Adipocyte (in vitro differentiated cells): ENCODE data around the gene CUL1.
"Not testable (repeated sequence)": the region's sequence is repeated elsewhere in the genome, so short reads cannot be mapped to it uniquely, and the experiment has no call there.

Source experiments
- DNase-seq: peaks from one replicate; pipeline ENCODE4 v3.0.0-alpha.2; 2015; ENCODE audit warnings: low read depth
- H3K27me3 ChIP-seq: replicated peaks from 2 replicates; pipeline ENCODE4 v1.7.0; 2013; ENCODE audit warnings: mild to moderate bottlenecking, low read length, moderate library complexity; ENCODE audit not compliant: control insufficient read depth, insufficient read depth
- H3K36me3 ChIP-seq: 2 replicates; pipeline ENCODE4 v1.7.0; 2013; ENCODE audit warnings: low read length, mild to moderate bottlenecking, moderate library complexity; ENCODE audit not compliant: control insufficient read depth, insufficient read depth, severe bottlenecking
- H3K4me1 ChIP-seq: 2 replicates; pipeline ENCODE4 v1.7.0; 2013; ENCODE audit warnings: mild to moderate bottlenecking, low read length, moderate library complexity; ENCODE audit not compliant: control insufficient read depth, insufficient read depth
- H3K4me3 ChIP-seq: 2 replicates; pipeline ENCODE4 v1.7.0; 2013; ENCODE audit warnings: mild to moderate bottlenecking, low read length, moderate library complexity
- H3K9ac ChIP-seq: 2 replicates; pipeline ENCODE4 v1.7.0; 2013; ENCODE audit warnings: mild to moderate bottlenecking, low read length, moderate library complexity
- H3K9me3 ChIP-seq: 2 replicates; pipeline ENCODE4 v1.7.0; 2013; ENCODE audit warnings: mild to moderate bottlenecking, low read length, moderate library complexity; ENCODE audit not compliant: control insufficient read depth

The CUL1 gene

GRCh38 chr7:148706368-148706767 is 7.7 kb downstream of the CUL1 start:
- Histone ChIP-seq H3K9me3 (no peaks in the 10 kb centered on the region), H3K4me3 (no peak overlapping the region), H3K36me3 (no peaks in the 10 kb centered on the region), H3K27me3 (no peaks in the 10 kb centered on the region), H3K9ac (no peak overlapping the region), H3K4me1 (peaks cover 30% of the 10 kb centered on the region)
- DNase-seq, result no peak

- peak; percentile 17 for DNase-seq
- Histone ChIP-seq H3K9ac (no peak overlapping the region), H3K27me3 (no peaks in the 10 kb centered on the region), H3K9me3 (no peaks in the 10 kb centered on the region), H3K4me1 (peaks cover 19% of the 10 kb centered on the region), H3K36me3 (no peaks in the 10 kb centered on the region), H3K4me3 (no peak overlapping the region)
Measured at GRCh38 chr7:148708026-148708885, 9.6 kb downstream of the CUL1 start.

GRCh38 chr7:148709014-148709413 is 10.3 kb downstream of the CUL1 start:
- Histone ChIP-seq H3K4me1 (peaks cover 20% of the 10 kb centered on the region), H3K9me3 (no peaks in the 10 kb centered on the region), H3K27me3 (no peaks in the 10 kb centered on the region), H3K4me3 (no peak overlapping the region), H3K9ac (no peak overlapping the region), H3K36me3 (no peaks in the 10 kb centered on the region)
- DNase-seq, result no peak

- H3K4me1 ChIP-seq, result peaks cover 15% of the 10 kb centered on the region
- H3K9me3 ChIP-seq, DNase-seq, H3K4me3 ChIP-seq, H3K27me3 ChIP-seq, H3K9ac ChIP-seq, H3K36me3 ChIP-seq: not testable (repeated sequence)
Measured at GRCh38 chr7:148710426-148710825, 11.7 kb downstream of the CUL1 start.

- H3K4me3 ChIP-seq, result no peak overlapping the region
- no peaks in the 10 kb centered on the region for H3K36me3 ChIP-seq
- H3K27me3 ChIP-seq, result no peaks in the 10 kb centered on the region
- no peaks in the 10 kb centered on the region for H3K9me3 ChIP-seq
- H3K9ac ChIP-seq, result no peak overlapping the region
- no peak for DNase-seq
- H3K4me1 ChIP-seq, result peaks cover 15% of the 10 kb centered on the region
Measured at GRCh38 chr7:148711191-148712102, 12.7 kb downstream of the CUL1 start.

GRCh38 chr7:148712678-148713329 is 14.1 kb downstream of the CUL1 start:
- no peak overlapping the region for H3K4me3 ChIP-seq
- no peaks in the 10 kb centered on the region for H3K36me3 ChIP-seq
- DNase-seq, result no peak
- peaks cover 15% of the 10 kb centered on the region for H3K4me1 ChIP-seq
- no peak overlapping the region for H3K9ac ChIP-seq
- no peaks in the 10 kb centered on the region for H3K9me3 ChIP-seq
- no peaks in the 10 kb centered on the region for H3K27me3 ChIP-seq

GRCh38 chr7:148714498-148714897 is 15.8 kb downstream of the CUL1 start:
- peaks cover 10% of the 10 kb centered on the region for H3K4me1 ChIP-seq

GRCh38 chr7:148715027-148715426 is 16.3 kb downstream of the CUL1 start:
- Histone ChIP-seq H3K4me3 (no peak overlapping the region), H3K9ac (no peak overlapping the region), H3K27me3 (no peaks in the 10 kb centered on the region), H3K36me3 (no peaks in the 10 kb centered on the region), H3K4me1 (peaks cover 10% of the 10 kb centered on the region), H3K9me3 (no peaks in the 10 kb centered on the region)
- no peak for DNase-seq

More at GRCh38 chr7:148714498-148714897, 15.8 kb downstream of the CUL1 start:
- Histone ChIP-seq H3K9me3 (no peaks in the 10 kb centered on the region), H3K27me3 (no peaks in the 10 kb centered on the region), H3K4me3 (no peak overlapping the region), H3K9ac (no peak overlapping the region), H3K36me3 (no peaks in the 10 kb centered on the region)
- DNase-seq, result no peak

- H3K9me3 ChIP-seq, result no peaks in the 10 kb centered on the region
- H3K27me3 ChIP-seq, result no peaks in the 10 kb centered on the region
- no peak overlapping the region for H3K4me3 ChIP-seq
- no peak overlapping the region for H3K9ac ChIP-seq
- no peak for DNase-seq
- peaks cover 18% of the 10 kb centered on the region for H3K4me1 ChIP-seq
- H3K36me3 ChIP-seq, result no peaks in the 10 kb centered on the region
Measured at GRCh38 chr7:148717266-148717793, 18.6 kb downstream of the CUL1 start.

GRCh38 chr7:148718431-148718830 is 19.7 kb downstream of the CUL1 start:
- Histone ChIP-seq H3K36me3 (no peaks in the 10 kb centered on the region), H3K9ac (no peak overlapping the region), H3K9me3 (no peaks in the 10 kb centered on the region), H3K27me3 (no peaks in the 10 kb centered on the region), H3K4me1 (peaks cover 9% of the 10 kb centered on the region), H3K4me3 (no peak overlapping the region)
- DNase-seq, result no peak

GRCh38 chr7:148719753-148720152 is 21.1 kb downstream of the CUL1 start:
- H3K9ac ChIP-seq, result no peak overlapping the region
- H3K4me1 ChIP-seq, result peaks cover 17% of the 10 kb centered on the region
- no peak for DNase-seq
- no peaks in the 10 kb centered on the region for H3K27me3 ChIP-seq
- no peak overlapping the region for H3K4me3 ChIP-seq
- no peaks in the 10 kb centered on the region for H3K36me3 ChIP-seq
- no peaks in the 10 kb centered on the region for H3K9me3 ChIP-seq
